Measurements from ENCODE around the gene NDRG2. TPM values are rescaled to one million over a fixed set of nuclear protein-coding genes. Genes with fewer than 3 reads are reported as not detected.

Gene NDRG2
- total RNA-seq, 2 donors from 2014 or later: 136 to 171 TPM

- intact Hi-C loops (cut with DNase I): loop anchor here (10.0 kb wide), 1 partner anchor 180 kb away; no protein-coding TSS in a partner anchor
Measured at GRCh38 chr14:21034707-21035106, 9.8 kb upstream of the NDRG2 start, which contains the start of gene RNASE13. Gene RNASE13 (minus strand): TSS chr14:21034807. CDS start chr14:21034288, 519 bp downstream.

GRCh38 chr14:21033133-21033698 is 8.4 kb upstream of the NDRG2 start:
- Histone ChIP-seq H3K9ac (ENCODE audit: low read depth in 2 of 2, low read length in 2 of 2) (no peak overlapping the region), H3K4me1 (no peaks in the 10 kb centered on the region), H3K36me3 (no peaks in the 10 kb centered on the region), H3K27me3 (no peaks in the 10 kb centered on the region), H3K27ac (no peak overlapping the region), H3K4me3 (no peak overlapping the region), H3K9me3 (no peaks in the 10 kb centered on the region)
- TF ChIP-seq CTCF (IDR thresholded peaks at IDR 0.05): no peak
- no peak for DNase-seq
- intact Hi-C loops (cut with DNase I): loop anchor here (10.0 kb wide), 1 partner anchor 178 kb away; no protein-coding TSS in a partner anchor

More at GRCh38 chr14:21034707-21035106, 9.8 kb upstream of the NDRG2 start, which contains the start of gene RNASE13:
- no peak within 1 kb of the TSS for H3K27ac ChIP-seq
- H3K27me3 ChIP-seq: no peaks in the 10 kb centered on the region
- no peak within 1 kb of the TSS for H3K4me3 ChIP-seq
- TF ChIP-seq CTCF (IDR thresholded peaks at IDR 0.05): no peak
- H3K4me1 ChIP-seq: peaks cover 6% of the 10 kb centered on the region
- H3K9ac ChIP-seq (ENCODE audit: low read depth in 2 of 2, low read length in 2 of 2): no peak within 1 kb of the TSS
- no peak for DNase-seq
- no peaks in the 10 kb centered on the region for H3K9me3 ChIP-seq
- no peaks in the 10 kb centered on the region for H3K36me3 ChIP-seq

GRCh38 chr14:21032326-21033132 is 7.7 kb upstream of the NDRG2 start:
- no peak overlapping the region for H3K27ac ChIP-seq
- H3K9ac ChIP-seq (ENCODE audit: low read depth in 2 of 2, low read length in 2 of 2): no peak overlapping the region
- DNase-seq: no peak
- no peaks in the 10 kb centered on the region for H3K9me3 ChIP-seq
- no peaks in the 10 kb centered on the region for H3K27me3 ChIP-seq
- no peak for TF ChIP-seq CTCF (IDR thresholded peaks at IDR 0.05)
- no peak overlapping the region for H3K4me3 ChIP-seq
- intact Hi-C loops (cut with DNase I): loop anchor here (10.0 kb wide), 1 partner anchor 178 kb away; no protein-coding TSS in a partner anchor
- H3K4me1 ChIP-seq: no peaks in the 10 kb centered on the region
- H3K36me3 ChIP-seq: no peaks in the 10 kb centered on the region

- no peak for DNase-seq
Measured at GRCh38 chr14:21030531-21030930, 5.7 kb upstream of the NDRG2 start.

More at GRCh38 chr14:21030531-21030930, 5.7 kb upstream of the NDRG2 start:
- Histone ChIP-seq H3K36me3 (no peaks in the 10 kb centered on the region), H3K27ac (no peak overlapping the region), H3K9ac (ENCODE audit: low read depth in 2 of 2, low read length in 2 of 2) (no peak overlapping the region), H3K4me1 (no peaks in the 10 kb centered on the region), H3K4me3 (no peak overlapping the region), H3K27me3 (no peaks in the 10 kb centered on the region), H3K9me3 (no peaks in the 10 kb centered on the region)
- intact Hi-C loops (cut with DNase I): loop anchor here (10.0 kb wide), 1 partner anchor 176 kb away; no protein-coding TSS in a partner anchor
- TF ChIP-seq CTCF (IDR thresholded peaks at IDR 0.05): no peak
